Suprapubic skin (tissue), 4 donors: ENCODE results near the gene CEP126.

Experiments
- CTCF ChIP-seq, 2 donors: fragments of 200-600 bp in 1 of 2; fragments of 450-650 bp in 1 of 2; sonication (generic) in 1 of 2; IDR thresholded peaks; one replicate each; pipeline ENCODE4 v1.5.1; 2016 to 2019; ENCODE audit warnings: antibody characterized with exemption in 2 of 2, mild to moderate bottlenecking in 1 of 2, moderate library complexity in 1 of 2
- EP300 ChIP-seq: sonication (generic); formaldehyde crosslinking; IDR thresholded peaks from one replicate; pipeline ENCODE4 v1.6.1; 2017; ENCODE audit warnings: antibody characterized with exemption
- POLR2A ChIP-seq, 2 donors: fragments of 450-650 bp; IDR thresholded peaks; one replicate each; pipeline ENCODE4 v1.6.1; 2017; ENCODE audit warnings: antibody characterized with exemption in 2 of 2, mild to moderate bottlenecking in 2 of 2, moderate library complexity in 2 of 2
- POLR2AphosphoS5 ChIP-seq, 3 donors: sonication (generic); formaldehyde crosslinking; IDR thresholded peaks; one replicate each; pipeline ENCODE4 v1.6.1; 2017; ENCODE audit warnings: antibody characterized with exemption in 3 of 3

GRCh38 chr11:101914738-101915426, at the start of gene CEP126:
- peak; percentile 3 to 43 for TF ChIP-seq CTCF (IDR thresholded peaks at IDR 0.05)
- TF ChIP-seq EP300 = no peak
- TF ChIP-seq POLR2A (IDR thresholded peaks at IDR 0.05) = peak; percentile 9 to 63
- peak in 2 of 3 donors; percentile 33 to 34 for TF ChIP-seq POLR2AphosphoS5 (IDR thresholded peaks at IDR 0.05)
